GM04503 (cell line): ENCODE measurements around the gene THAP9.

Experiments used
- DNase-seq: peaks from one replicate; pipeline ENCODE4 v3.0.0-alpha.2; 2012; ENCODE audit warnings: low read depth

THAP9 gene

DNA sequence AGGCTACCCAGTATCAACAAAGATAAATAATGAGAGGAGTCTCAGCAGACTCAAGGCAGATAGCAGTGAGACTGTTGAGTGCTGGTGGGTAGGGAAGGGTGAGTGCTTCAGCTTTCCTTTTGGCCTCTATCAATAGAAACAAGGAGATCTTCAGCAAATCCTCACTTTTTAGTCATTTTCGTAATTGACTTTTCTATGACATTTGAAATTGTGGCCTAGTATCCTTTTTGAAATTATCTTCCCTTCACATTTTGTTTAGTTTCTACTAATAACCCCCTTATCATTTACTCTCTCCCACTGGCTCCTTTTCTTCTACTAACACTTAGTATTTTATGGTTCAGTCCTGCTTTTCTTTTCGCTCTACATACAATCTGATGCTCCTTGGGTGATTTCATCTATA, 65.2 kb downstream of the THAP9 start:
- no peak for DNase-seq

DNA sequence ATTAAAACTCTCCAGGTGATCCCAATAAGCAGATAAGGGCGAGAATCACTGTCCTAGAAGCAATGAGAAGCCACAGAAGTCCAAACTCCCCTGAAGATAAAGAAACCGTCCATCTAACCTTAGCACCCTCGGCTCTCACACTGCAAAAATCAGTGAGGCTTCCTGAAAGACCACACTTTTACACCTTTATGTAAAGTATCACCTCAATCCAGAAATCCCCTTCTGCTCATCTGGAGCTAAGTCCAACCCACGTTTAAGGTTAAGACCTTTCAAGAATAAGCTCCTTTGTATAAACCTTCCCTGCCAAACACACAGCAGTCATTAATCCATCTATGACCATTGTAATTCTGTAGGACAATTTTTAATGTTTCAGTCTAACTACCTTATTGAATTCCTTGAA, 68.4 kb downstream of the THAP9 start:
- DNase-seq, result no peak

DNA sequence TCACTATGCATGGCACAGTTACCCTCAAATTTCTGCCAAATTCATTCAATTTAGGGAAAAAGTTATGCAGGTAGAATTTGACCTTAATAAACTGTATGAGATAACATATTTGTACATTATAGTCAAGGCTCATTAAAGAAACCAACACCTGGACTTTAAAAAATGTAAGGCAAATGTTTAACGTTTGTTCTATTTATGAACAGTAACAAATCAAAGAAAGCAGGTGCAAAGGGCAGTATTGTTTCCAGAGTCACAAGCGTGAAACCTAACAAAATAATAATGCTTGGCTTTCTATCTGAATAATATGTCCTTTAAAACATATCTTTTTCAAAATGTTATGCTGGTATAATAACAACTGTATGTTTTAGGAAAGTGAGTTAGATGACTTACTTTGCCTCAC, 68.9 kb downstream of the THAP9 start:
- DNase-seq, result no peak
